RWPE2 (cell line): ENCODE measurements around the gene ZCCHC7.

ENCODE experiments used
- ATAC-seq: fragments of 200-7000 bp; cut with Tn5 transposase; 3 replicates; pipeline ENCODE4 v1.9.1; 2021; ENCODE audit warnings: low read depth
- DNase-seq: peaks from one replicate; pipeline ENCODE4 v3.0.0-alpha.2; 2020; ENCODE audit warnings: low spot score
- H3K27ac ChIP-seq: fragments of 450-650 bp; 2 replicates; pipeline ENCODE4 v1.5.1; 2017; ENCODE audit warnings: mild to moderate bottlenecking; ENCODE audit not compliant: poor library complexity, severe bottlenecking
- H3K27me3 ChIP-seq: fragments of 250-450 bp; sonication (Bioruptor Pico); 2 replicates; pipeline ENCODE4 v1.5.1; 2021; ENCODE audit warnings: mild to moderate bottlenecking, moderate library complexity; ENCODE audit not compliant: insufficient read depth, poor library complexity, severe bottlenecking
- H3K36me3 ChIP-seq: fragments of 250-450 bp; sonication (Bioruptor Pico); 2 replicates; pipeline ENCODE4 v1.5.1; 2020; ENCODE audit warnings: low read depth, mild to moderate bottlenecking, moderate library complexity
- H3K4me1 ChIP-seq: fragments of 250-450 bp; sonication (Bioruptor Pico); 2 replicates; pipeline ENCODE4 v1.5.1; 2021; ENCODE audit warnings: mild to moderate bottlenecking, moderate library complexity; ENCODE audit not compliant: insufficient read depth, poor library complexity, severe bottlenecking
- H3K4me3 ChIP-seq: fragments of 250-450 bp; sonication (Bioruptor Pico); 2 replicates; pipeline ENCODE4 v1.5.1; 2021; ENCODE audit warnings: mild to moderate bottlenecking, moderate library complexity; ENCODE audit not compliant: severe bottlenecking
- H3K9me3 ChIP-seq: fragments of 250-450 bp; sonication (Bioruptor Pico); 2 replicates; pipeline ENCODE4 v1.5.1; 2021; ENCODE audit warnings: mild to moderate bottlenecking, moderate library complexity; ENCODE audit not compliant: severe bottlenecking
- CTCF ChIP-seq: fragments of 450-650 bp; IDR thresholded peaks from one replicate; pipeline ENCODE4 v1.5.1; 2017; ENCODE audit warnings: mild to moderate bottlenecking, moderate library complexity; ENCODE audit not compliant: poor library complexity, severe bottlenecking

The ZCCHC7 gene

GRCh38 chr9:37370968-37371563 lies 250.7 kb downstream of the ZCCHC7 start:
- Histone ChIP-seq H3K27me3 (no peaks in the 10 kb centered on the region), H3K4me3 (no peak overlapping the region), H3K36me3 (no peaks in the 10 kb centered on the region), H3K4me1 (no peaks in the 10 kb centered on the region), H3K9me3 (no peaks in the 10 kb centered on the region), H3K27ac (no peak overlapping the region)
- no peak for DNase-seq
- no peak for TF ChIP-seq CTCF
- no peak for ATAC-seq

DNA sequence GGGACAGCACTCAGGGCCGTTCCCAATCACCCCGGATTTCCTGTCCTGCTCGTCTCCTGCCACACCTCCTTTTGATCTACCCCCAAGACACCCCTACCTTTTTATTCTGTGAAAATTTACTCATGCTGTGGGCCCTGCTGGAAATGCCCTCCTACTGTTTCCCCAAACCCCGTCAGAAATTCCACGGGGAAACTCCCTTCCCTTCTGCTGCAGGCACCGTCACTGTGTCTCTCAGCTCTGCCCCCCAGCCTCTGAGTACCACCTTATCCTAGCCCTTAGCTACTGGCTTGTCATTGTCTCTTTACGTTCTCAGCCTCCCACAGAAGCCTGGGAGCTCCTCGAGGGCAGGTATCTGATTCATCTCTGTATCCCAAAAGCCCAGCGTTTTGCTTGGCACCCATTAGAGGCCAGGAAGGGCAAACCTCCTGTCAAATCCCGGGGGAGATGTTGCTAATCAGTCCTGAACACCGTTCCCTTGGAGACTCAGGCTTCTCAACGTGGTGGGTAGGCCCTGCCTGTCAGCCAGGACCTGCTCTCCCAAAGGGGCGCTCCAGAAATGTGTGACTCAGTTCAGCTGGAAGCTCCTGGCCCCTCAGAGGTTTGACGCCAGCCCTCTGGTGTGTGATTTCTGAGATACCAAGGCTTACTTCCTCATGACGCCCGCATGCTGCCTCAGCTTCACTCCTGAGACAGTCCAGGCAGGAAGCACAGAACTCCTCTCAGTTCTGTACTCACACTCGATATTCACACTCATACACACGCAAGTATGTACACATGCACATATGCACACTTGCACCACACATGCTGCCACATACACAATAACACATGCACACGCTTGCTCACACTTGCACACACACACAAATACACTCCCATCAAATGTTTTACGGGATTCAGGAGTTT lies 251.4 kb downstream of the ZCCHC7 start:
- ATAC-seq (no peak), DNase-seq (no peak)
- Histone ChIP-seq H3K27me3 (no peaks in the 10 kb centered on the region), H3K27ac (no peak overlapping the region), H3K4me3 (no peak overlapping the region), H3K9me3 (no peaks in the 10 kb centered on the region), H3K4me1 (no peaks in the 10 kb centered on the region), H3K36me3 (no peaks in the 10 kb centered on the region)
- TF ChIP-seq CTCF, result no peak

GRCh38 chr9:37372839-37373238 lies 252.5 kb downstream of the ZCCHC7 start:
- Histone ChIP-seq H3K27me3 (no peaks in the 10 kb centered on the region), H3K4me3 (no peak overlapping the region), H3K9me3 (no peaks in the 10 kb centered on the region), H3K36me3 (no peaks in the 10 kb centered on the region), H3K4me1 (no peaks in the 10 kb centered on the region), H3K27ac (no peak overlapping the region)
- no peak for DNase-seq
- no peak for TF ChIP-seq CTCF
- ATAC-seq, result no peak

DNA sequence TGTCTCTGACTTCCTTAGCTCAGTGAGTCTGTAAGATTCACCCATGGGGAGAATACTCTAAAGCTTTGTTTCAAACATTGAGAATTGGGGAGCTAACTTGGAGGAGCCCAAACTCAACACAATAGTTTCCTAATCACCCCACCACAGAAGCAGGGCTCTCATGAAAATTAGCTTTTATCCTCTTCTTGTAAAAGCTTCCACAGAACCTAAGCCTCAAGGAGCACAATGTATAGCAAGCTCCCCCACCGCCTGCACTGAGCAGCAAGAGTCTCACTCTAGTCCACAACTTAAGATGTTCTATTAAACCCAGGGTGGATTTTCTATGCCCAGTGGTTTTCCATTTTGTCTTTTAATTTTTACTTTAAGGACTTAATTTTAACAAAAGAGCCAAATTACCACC lies 253.2 kb downstream of the ZCCHC7 start:
- H3K27ac ChIP-seq, result no peak overlapping the region
- H3K27me3 ChIP-seq, result no peaks in the 10 kb centered on the region
- TF ChIP-seq CTCF, result no peak
- no peaks in the 10 kb centered on the region for H3K36me3 ChIP-seq
- H3K4me3 ChIP-seq, result no peak overlapping the region
- DNase-seq, result no peak
- no peaks in the 10 kb centered on the region for H3K4me1 ChIP-seq
- no peak for ATAC-seq
- no peaks in the 10 kb centered on the region for H3K9me3 ChIP-seq

GRCh38 chr9:37374892-37375291 lies 254.5 kb downstream of the ZCCHC7 start:
- H3K4me1 ChIP-seq, result no peaks in the 10 kb centered on the region
- DNase-seq (no peak), ATAC-seq (no peak)
- H3K9me3 ChIP-seq, result no peaks in the 10 kb centered on the region
- H3K4me3 ChIP-seq, result no peak overlapping the region
- H3K27me3 ChIP-seq, result no peaks in the 10 kb centered on the region
- TF ChIP-seq CTCF, result no peak
- no peak overlapping the region for H3K27ac ChIP-seq
- H3K36me3 ChIP-seq, result no peaks in the 10 kb centered on the region
